Stimulated activated CD8-positive, alpha-beta memory T cell treated with anti-CD3 and anti-CD28 coated beads, Interleukin-12 subunit alpha, Interleukin-12 subunit beta, amount 100 ng/mL, for 24 hours (primary cell): ENCODE results near the gene RDX.

ENCODE experiments used
- DNase-seq: peaks from one replicate; pipeline ENCODE4 v3.0.0-alpha.2; 2020; ENCODE audit errors: extremely low read depth

Gene RDX

GRCh38 chr11:110172468-110173065, 123.8 kb downstream of the RDX start:
- no peak for DNase-seq

- no peak for DNase-seq
These were observed 126.7 kb downstream of the RDX start for GRCh38 chr11:110169738-110170137.

- no peak for DNase-seq
These were observed 128.2 kb downstream of the RDX start for GRCh38 chr11:110168033-110168803.

GRCh38 chr11:110165039-110165925, 131.1 kb downstream of the RDX start:
- no peak for DNase-seq

- DNase-seq, result no peak
These were observed 134.2 kb downstream of the RDX start for GRCh38 chr11:110162216-110162615.

- no peak for DNase-seq
These were observed 135.4 kb downstream of the RDX start for GRCh38 chr11:110161061-110161460.

GRCh38 chr11:110160437-110160836, 136.0 kb downstream of the RDX start:
- no peak for DNase-seq

- DNase-seq, result no peak
These were observed 136.4 kb downstream of the RDX start for GRCh38 chr11:110160016-110160415.

- DNase-seq, result no peak
These were observed 136.9 kb downstream of the RDX start for GRCh38 chr11:110159476-110159875.

GRCh38 chr11:110158317-110159200, 137.9 kb downstream of the RDX start:
- DNase-seq, result no peak

- no peak for DNase-seq
These were observed 139.9 kb downstream of the RDX start for GRCh38 chr11:110156503-110156902.

- DNase-seq, result no peak
These were observed 142.9 kb downstream of the RDX start for GRCh38 chr11:110153474-110153873.

- no peak for DNase-seq
These were observed 144.2 kb downstream of the RDX start for GRCh38 chr11:110152199-110152598.

GRCh38 chr11:110148775-110149744, 147.4 kb downstream of the RDX start:
- no peak for DNase-seq

- no peak for DNase-seq
These were observed 148.3 kb downstream of the RDX start for GRCh38 chr11:110147962-110148709.

GRCh38 chr11:110141812-110142211, 154.6 kb downstream of the RDX start:
- DNase-seq, result no peak

GRCh38 chr11:110134110-110134509, 162.3 kb downstream of the RDX start:
- DNase-seq, result no peak

- no peak for DNase-seq
These were observed 163.3 kb downstream of the RDX start for GRCh38 chr11:110133160-110133559.

- DNase-seq, result no peak
These were observed 164.9 kb downstream of the RDX start for GRCh38 chr11:110131386-110132123.
